GM06990 (cell line): ENCODE results near the gene ANGPTL5.
"Not testable (repeated sequence)": the region's sequence is repeated elsewhere in the genome, so short reads cannot be mapped to it uniquely, and the experiment has no call there.

Experiments used
- DNase-seq: peaks from one replicate; pipeline ENCODE4 v3.0.0-alpha.2; 2011; ENCODE audit not compliant: insufficient read length; ENCODE audit errors: extremely low read depth
- H3K27me3 ChIP-seq: replicated peaks from 2 replicates; pipeline ENCODE4 v1.6.0; 2011; ENCODE audit warnings: low read length; ENCODE audit not compliant: control insufficient read depth, insufficient read depth
- H3K36me3 ChIP-seq: 2 replicates; pipeline ENCODE4 v1.5.1; 2011; ENCODE audit warnings: low read length; ENCODE audit not compliant: control insufficient read depth, insufficient read depth
- H3K4me3 ChIP-seq: replicated peaks from 2 replicates; pipeline ENCODE4 v1.5.1; 2011; ENCODE audit warnings: low read depth, mild to moderate bottlenecking, control low read depth, low read length
- CTCF ChIP-seq: IDR thresholded peaks from 2 replicates; pipeline ENCODE4 v1.5.1; 2011; ENCODE audit warnings: low read length, control low read depth, mild to moderate bottlenecking, inconsistent platforms; ENCODE audit not compliant: insufficient read depth, poor library complexity, severe bottlenecking

ANGPTL5 gene

GRCh38 chr11:101860696-101861427 is 55.5 kb downstream of the ANGPTL5 start:
- no peak for DNase-seq
- Histone ChIP-seq H3K36me3 (no peaks in the 10 kb centered on the region), H3K4me3 (no peak overlapping the region), H3K27me3 (no peaks in the 10 kb centered on the region)
- peak; percentile 61 for TF ChIP-seq CTCF

DNA sequence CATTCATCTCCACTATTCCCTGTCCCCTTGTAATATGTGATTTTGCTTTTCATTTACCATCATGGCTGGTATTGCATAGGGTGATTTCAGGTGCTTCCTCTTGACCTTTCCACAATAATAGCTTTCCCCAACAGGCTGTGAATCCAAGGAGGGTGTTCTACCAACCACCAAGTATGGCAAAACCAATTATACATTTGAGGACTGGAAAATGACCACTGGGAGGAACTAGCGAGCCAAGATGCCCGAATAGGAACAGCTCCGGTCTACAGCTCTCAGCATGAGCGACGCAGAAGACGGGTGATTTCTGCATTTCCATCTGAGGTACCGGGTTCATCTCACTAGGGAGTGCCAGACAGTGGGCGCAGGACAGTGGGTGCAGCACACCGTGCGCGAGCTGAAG is 64.1 kb downstream of the ANGPTL5 start:
- not testable (repeated sequence) for H3K4me3 ChIP-seq

GRCh38 chr11:101848262-101848661 is 68.1 kb downstream of the ANGPTL5 start:
- H3K36me3 ChIP-seq = no peaks in the 10 kb centered on the region
- DNase-seq = no peak
- no peak overlapping the region for H3K4me3 ChIP-seq
- peak; percentile 20 for TF ChIP-seq CTCF
- H3K27me3 ChIP-seq = no peaks in the 10 kb centered on the region; the same call in 1 of the 2 replicates

More for the DNA sequence above, 64.1 kb downstream of the ANGPTL5 start:
- H3K27me3 ChIP-seq, H3K36me3 ChIP-seq, DNase-seq: not testable (repeated sequence)

DNA sequence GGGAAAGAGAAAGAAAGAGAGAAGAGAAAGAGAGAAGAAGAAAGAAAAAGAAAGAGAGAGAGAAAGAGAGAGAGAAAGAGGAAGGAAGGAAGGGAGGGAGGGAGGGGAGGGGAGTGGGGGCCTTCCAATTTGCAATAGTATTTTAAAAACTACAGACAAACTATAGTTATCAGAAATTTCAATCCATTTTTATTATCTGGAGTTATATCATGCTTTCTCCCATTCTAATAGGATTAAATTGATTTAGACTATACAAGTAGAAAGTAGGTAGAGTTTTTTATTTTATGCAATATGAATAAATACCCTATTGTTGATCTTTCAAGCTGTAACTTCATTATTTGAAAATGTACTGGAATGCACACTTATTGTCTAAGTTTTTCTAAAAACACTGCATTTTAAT is 71.7 kb downstream of the ANGPTL5 start:
- Histone ChIP-seq H3K36me3 (no peaks in the 10 kb centered on the region), H3K4me3 (no peak overlapping the region), H3K27me3 (no peaks in the 10 kb centered on the region; the same call in 1 of the 2 replicates)
- DNase-seq = no peak
- TF ChIP-seq CTCF = no peak

- no peak for TF ChIP-seq CTCF
- H3K27me3 ChIP-seq = no peaks in the 10 kb centered on the region; the same call in 1 of the 2 replicates
- no peak overlapping the region for H3K4me3 ChIP-seq
- no peaks in the 10 kb centered on the region for H3K36me3 ChIP-seq
- DNase-seq = no peak
Measured at GRCh38 chr11:101840704-101841103, 75.6 kb downstream of the ANGPTL5 start.
